Frontal cortex (tissue), 4 donors: ENCODE data around the gene UBE3D. TPM values are rescaled to one million over a fixed set of nuclear protein-coding genes. Genes with fewer than 3 reads are reported as not detected.
"Not testable (repeated sequence)": the region's sequence is repeated elsewhere in the genome, so short reads cannot be mapped to it uniquely, and the experiment has no call there.

Experiments used
- DNase-seq, 2 donors: peaks; one replicate each; pipeline ENCODE4 v3.0.0; 2012; ENCODE audit warnings: low spot score in 2 of 2
- FAIRE-seq: peaks from 2 replicates; lab custom pipeline; 2012; peaks lifted over from hg19 to GRCh38; lab: Jason Lieb, UNC
- total RNA-seq: library from RNA; depleted of rRNA; stranded (reverse); fragments of >200 nt; gene quantifications from one replicate; pipeline ENCODE4 v1.2.3, GENCODE V29; 2014
- donor health status: control.
- donor health status: control.
- donor health status: control.

The UBE3D gene
- total RNA-seq, 1 donor from 2014 or later = 24.9 TPM

DNA sequence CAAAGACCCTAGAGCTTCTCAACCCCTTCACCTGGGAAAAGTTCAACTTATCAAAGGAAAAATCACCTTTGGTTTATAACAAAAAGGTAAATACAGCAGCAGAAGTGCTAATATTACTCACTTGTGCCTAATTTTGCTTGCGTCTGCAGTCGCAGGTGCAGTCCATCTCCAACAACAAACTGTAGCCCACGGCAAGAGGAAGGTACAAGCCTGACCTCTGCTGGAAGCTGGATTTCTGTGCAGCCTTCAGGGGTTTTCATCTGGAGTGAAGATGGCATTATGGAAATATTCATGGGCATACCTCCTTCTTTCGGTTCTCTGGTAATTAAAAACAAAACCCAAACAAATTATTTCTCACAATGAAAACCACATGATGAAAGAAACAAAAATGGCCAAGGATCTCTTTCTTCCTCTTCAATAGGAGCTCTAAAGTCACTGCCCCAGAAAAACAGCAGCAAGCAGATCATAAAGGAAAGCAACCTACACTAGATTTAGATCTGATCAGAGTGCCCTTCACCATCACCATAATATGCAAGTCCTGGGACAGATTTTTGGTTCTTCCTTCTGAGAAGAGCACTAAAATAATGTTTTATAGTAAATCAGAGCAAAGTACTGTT lies 7.8 kb downstream of the UBE3D start:
- no peak for FAIRE-seq
- peak in 1 of 2 donors; percentile 28 for DNase-seq

DNA sequence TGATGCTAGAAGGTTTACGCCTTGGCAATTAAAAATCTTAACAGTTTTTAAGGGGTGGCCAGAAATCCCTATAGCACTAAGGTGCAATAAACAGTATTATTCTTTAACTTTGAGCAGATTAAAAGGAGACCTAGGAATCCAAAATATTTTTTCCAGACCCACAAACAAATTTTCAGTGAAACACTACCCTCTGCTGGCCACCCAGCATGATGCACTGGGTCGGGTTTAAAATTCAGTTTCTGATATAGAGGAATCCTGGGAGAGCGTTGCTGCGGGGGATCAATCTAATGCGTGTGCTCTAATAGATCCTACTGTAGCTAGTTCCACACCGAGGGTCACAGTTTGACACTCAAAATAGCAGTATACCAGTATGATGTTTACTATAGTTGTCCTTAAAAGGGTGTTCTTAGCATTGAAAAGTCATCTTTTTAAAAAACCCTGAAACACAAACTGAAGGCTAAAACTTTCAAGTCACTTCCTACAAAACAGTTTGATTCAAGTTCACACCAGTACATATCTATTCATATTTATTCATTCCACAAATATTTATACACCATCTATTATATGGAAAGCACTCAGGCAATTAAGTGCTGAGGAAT lies 10.2 kb downstream of the UBE3D start:
- FAIRE-seq (peak; percentile 45), DNase-seq (peak; percentile 26 to 38)

DNA sequence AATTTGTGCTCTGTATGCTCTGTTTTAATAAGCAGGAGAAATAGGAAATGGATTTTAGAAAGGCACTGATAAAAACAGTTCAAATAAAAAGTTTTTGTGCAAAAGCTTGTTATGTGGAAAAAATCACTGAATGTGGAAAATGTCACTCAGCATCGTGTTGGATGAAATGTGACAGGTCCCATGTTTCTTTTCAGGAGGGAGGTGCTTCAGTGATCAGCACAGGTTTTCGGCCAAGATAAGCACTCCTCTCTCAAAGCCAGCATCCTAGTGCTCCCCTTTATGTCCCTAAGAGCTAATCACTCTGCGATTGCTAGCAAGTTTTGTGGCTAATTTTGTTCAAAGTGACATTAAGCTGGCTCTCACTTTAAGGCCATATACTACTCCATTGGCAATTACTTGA lies 12.0 kb downstream of the UBE3D start:
- no peak for DNase-seq
- FAIRE-seq = no peak

DNA sequence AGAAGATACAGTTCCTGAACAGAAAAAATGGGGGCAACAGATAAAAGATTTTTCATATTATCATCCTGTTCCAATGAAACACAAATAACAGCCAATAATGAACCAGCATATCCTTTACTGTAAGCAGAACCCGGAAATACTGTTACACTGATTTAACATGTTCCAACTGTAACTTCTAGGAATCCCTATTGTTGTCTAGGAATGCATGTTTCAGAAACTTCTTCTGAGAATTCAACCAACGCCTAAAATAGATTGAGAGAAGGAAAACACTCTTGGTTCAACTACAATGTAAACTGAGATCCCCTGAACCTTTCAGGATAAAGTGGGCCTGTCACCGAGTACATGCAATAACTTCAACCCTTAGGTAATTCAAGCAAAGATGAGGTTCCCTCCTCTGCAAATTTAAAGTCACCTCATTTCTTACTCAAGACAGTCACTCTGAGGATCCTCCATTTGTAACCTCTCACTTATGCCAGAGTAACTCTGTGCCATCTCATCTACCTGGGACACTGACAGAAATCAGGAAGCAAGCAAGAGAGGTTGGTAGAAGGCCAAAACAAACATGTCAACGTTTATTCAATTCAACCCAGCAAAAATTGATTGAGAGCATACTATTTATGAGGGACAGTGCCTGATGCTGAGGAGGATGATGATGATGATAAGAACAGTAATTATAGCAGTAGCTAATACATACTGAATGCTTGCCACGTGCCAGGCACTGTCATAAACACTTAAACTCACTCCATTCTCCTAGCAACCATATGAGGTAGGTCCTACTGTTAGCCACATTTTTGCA lies 14.1 kb downstream of the UBE3D start:
- no peak for FAIRE-seq
- no peak for DNase-seq

DNA sequence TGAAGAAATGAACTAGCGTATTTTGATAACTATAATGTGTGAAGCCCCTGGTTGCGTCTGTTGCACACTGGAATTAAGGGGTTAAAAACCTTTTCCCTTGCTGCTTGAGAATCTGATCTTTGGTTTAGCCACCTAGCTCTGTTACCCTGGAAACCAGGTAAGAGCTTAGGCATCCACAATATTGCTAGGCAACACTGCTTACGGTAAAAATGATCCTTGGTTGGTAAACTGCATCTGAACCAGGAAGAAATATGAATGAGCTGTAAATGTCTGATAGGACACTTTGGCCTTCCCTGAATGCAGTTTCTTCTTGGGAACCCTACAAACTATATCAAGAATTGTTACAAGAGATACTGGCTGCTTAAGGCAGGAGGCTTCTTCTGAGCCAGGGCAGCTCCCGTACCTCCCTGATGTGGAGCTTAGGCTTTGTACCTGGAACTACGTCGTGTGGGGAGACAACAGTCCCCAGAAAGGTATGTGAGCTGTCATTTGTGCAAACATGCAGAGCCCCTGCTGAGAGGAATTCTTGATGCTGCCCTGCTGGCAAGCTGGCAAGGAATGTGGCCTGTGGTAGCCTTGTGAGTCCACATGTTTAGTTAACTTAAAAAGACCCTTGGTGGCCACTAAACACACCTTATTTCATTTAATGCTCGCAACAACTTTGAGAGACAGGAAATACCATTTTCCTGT lies 18.4 kb downstream of the UBE3D start:
- FAIRE-seq (no peak), DNase-seq (no peak)

DNA sequence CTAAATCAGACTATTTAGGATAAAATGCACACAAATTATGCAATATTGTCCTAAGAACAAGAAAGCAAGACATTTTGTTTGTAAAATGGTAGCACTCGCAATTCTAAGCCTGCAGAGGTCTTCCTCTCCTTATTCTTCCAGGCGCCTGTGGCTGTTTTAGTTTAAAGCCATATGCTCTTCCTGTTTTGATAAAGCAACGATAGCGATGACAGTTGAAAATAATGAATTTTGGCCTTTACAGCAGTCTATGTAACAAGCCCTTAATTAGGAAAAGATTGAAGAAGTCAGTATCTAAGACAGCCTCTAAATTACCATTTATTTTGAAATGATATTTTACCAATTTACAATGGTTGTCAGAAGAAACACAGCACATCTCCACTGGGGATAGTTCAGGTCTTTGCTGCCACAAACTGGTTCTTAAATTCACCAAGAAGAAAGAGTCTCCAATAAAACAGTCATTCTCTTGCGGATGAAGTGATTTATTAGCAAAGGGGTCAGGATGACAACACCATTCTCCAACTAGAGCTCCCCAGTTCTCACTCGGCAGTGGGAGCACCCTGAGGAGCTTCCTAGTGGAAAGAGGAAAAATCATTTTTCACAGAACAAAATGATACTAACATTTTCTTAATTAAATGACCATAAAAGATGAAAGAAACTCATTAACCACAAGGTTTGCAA lies 21.4 kb downstream of the UBE3D start:
- FAIRE-seq = no peak

DNA sequence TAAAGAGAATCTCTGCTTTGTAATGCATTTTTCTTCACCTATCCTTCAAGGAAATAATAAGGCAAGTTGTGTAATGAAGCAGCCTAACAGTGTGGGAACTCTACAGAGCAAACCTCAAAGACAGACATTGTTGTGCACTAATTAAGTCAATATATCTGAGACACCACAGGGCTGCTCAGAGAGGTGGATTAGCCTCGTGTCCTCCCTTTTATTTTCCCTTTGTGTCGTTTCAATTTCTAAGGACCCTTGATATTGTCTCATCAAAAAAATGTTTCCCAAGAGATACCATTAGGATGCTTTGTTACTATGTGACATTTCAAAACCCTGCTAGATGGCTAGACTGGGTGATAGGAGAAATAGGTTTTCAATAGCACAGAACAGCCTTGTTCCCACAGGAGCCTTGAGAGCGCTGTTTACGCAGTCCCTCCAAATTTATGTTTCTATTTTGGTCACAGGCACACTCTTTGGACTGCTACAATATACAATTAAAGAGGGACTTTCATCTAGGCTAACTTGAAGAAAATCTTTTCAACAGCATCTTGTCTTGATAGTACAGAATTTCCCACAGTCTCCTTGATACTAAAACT lies 23.1 kb downstream of the UBE3D start:
- no peak for FAIRE-seq
- no peak for DNase-seq

More for the DNA sequence above, 21.4 kb downstream of the UBE3D start:
- no peak for DNase-seq

DNA sequence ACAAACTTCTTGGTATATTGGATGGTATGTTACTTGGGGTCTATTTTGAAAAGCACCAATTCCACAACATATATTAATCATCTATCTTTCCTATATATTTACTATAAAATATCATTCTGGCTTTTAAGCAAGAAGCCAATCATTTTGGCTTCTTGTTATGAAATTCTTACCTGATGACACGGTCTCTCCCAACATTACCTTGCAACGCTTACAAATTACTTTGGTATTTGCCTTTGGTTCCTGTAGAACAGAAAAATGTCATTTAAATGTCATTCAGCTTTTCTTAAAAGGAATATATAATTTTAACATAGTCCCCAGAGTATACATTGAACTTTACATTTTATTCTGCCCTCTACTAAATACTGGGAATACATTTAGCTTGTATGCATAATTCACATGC lies 27.4 kb downstream of the UBE3D start:
- FAIRE-seq (no peak), DNase-seq (no peak)

DNA sequence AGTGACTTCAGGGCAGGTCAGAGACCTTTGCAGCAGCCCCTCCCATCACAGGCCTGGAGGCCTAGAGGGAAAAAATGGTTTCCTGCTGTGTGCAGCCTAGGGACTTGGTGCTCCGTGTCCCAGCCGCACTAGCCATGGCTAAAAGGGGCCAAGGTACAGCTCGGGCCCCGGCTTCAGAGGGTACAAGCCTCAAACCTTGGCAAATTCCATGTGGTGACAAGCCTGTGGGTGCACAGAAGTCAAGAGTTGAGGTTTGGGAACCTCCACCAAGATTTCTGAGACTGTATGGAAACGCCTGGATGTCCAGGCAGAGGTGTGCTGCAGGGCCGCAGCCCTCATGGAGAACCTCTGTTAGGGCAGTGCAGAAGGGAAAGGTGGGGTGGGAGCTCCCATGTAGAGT lies 34.0 kb downstream of the UBE3D start:
- FAIRE-seq (no peak), DNase-seq (no peak)

DNA sequence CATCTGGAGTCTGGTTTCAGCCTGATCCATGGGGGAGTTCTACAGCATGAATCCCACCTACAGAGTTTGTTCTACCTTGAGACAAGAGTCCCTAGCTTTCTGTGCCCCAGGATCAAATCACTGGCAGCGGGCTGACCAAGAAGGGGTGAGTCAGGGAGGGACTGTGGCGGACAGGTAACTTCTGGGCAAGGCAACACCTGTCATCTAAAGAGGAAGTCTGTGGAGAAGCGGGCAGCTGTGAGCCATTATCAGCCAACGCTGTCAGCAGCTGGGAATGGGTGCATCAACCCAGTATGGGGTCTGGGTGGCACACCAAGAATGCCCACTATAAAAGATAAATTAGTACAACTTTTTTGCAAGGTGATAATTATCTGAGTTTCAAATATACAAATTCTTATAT lies 45.9 kb downstream of the UBE3D start:
- no peak for FAIRE-seq
- DNase-seq = no peak

DNA sequence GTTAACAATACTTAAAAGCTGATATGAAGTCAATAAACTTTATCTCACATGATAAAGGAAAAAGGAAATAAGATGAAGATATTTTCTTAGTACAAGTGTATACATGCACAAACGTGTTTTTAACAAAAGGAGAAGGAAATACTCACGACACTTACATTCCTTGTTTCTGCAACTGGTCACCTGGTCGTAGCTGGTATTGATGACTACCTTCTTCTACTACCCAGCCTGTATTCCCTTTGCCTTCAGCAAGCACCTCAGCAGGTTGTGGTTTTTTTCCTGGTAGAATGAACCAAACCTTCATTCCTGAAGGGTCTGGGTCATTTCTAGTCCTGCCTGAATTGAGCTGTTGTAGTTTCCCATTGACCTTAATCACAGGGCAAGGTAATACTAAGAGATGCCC lies 54.5 kb downstream of the UBE3D start:
- DNase-seq, FAIRE-seq: not testable (repeated sequence)

DNA sequence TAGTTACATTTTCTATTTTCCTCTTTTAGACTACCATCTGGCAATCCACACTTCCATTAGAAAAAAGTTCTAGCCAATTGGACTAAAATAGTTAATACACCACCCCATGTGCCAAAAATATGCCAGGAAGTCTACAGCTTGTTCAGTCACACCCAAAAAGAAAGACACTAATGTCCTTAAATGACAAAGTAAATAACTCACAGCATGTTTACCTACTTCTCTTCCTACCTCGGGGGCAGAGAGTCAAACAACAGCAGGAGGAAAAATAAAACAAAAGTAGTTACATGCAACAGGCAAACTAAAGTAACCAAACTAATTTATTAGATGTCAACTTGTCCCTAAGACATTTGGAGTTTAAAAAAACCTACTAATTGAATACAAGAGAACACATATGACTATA lies 57.0 kb downstream of the UBE3D start:
- FAIRE-seq (no peak), DNase-seq (no peak)

DNA sequence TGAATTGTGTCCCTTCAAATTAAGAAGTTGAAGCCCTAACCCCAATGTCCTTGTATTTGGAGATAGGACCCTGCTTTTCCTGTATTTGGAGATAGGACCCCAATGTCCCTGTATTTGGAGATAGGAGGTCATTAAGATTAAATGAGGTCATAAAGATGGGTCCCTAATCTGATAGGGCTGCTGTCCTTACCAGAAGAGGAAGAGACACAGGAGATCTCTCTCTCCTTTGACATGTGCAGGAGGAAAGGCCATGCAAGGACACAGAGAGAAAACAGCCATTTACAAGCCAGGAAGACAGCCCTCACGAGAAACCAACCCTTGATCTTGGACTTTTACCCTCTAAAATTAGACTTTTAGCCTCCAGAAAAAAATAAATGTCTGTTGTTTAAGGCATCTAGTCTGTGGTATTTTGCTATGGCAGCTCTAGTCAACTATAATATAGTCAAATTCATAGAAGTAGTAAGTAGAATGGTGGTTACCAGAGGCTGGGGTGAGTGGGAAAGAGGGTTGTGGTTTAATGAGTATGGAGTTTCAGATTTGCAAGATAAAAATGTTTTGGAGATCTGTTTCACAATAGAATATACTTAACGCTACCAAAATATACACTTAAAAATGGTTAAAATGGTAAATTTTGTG lies 59.3 kb downstream of the UBE3D start:
- no peak for DNase-seq
- no peak for FAIRE-seq

DNA sequence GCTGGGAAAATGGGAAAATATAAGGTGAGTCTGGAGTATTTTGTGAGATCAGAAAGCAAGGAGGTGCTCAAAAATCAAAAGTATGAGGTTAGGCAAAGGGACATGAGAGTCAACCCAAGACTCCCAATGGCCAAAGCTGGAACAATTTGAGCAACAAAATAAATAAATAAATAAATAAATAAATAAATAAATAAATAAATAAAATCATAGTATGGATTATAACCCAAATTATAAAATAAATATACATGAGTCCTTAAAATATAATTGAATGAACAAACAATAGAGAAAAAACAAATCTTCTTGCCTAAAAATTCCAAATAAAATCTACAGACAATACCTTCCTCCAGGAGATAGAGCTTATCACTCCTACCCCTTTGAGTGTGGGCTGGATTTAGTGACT lies 69.5 kb downstream of the UBE3D start:
- FAIRE-seq = no peak

DNA sequence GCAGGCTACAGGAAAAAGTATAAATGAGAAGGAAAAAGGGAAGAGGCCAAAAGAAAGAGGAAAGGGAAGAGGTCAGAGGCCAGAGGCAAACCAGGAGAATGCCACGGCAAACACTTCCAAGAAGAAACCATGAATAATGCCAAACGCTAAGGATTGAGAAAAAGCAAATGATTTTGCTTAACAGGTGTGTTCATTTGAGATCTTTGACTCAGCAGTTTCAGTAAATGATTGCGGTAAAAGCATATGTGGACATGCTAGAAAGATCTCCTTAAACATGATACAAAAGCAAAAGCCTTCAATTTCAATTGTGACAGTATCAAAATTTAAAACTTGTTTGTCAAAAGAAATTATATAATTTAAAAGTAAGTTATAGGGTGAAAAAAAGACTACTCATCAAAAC lies 70.6 kb downstream of the UBE3D start:
- DNase-seq = no peak
- FAIRE-seq = no peak

More for the DNA sequence above, 69.5 kb downstream of the UBE3D start:
- no peak for DNase-seq

DNA sequence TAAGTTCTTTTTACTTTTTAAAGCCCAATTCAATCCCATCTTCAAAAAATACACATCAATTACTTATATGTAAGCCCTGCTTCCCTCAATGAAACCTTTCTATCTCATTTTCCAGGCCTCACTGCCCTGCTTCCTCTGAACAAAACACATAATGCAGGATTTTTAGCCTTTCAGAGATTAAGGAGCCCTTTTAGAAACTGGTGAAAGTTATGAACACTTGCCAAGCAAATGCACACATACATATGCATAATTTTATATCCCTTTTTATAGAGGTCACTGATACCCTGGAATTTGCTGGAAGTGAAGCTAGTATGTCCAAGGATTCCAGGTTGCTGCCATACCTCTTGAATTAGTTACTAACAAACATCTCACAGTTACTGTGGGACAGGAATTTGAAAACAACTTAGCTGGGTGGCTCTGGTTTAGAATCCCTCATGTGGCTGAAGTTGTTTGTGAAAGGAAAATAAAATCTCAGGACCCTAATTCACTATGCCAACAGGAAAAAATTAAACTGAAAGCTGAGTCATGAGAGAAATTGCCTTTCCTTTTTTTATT lies 75.8 kb downstream of the UBE3D start:
- DNase-seq = no peak
- no peak for FAIRE-seq

DNA sequence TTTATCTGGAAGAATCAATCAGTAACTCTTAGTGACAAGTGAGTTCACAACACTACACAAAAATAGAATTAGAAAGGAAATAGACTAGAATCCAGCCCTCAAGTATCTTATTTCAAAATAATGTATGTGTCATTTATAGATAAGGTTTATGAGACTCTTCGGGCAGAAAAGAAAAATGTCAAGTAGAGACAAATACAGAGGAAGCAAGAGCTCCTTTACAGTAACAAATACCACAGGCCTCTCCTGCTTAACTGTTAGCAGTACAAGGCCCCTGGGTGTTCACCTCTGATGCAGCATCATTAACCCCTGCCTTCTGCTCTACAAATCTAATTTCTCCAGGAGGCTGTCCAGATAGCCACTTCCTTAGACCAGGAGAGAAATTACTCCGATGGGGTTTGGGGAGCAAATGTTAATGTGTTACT lies 76.7 kb downstream of the UBE3D start:
- no peak for DNase-seq
- FAIRE-seq = no peak

DNA sequence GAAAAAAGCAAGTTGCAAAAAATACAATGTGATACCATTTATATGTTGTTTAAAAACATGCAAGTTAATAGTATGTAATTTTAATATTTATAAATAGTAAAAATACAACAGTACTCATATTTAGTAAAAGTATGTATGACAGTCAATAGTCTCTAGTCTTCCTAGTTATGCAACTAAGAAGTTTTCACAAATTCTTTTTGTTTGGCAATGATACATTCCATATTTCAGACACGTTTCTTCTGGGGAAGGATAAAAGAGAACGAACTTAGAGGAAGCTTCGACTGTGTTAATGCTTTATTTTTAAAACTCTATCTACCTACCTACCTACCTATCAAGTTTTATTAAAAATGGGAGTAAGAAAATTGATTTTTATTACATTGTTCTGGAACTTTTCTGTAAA lies 77.7 kb downstream of the UBE3D start:
- peak; percentile 63 for FAIRE-seq

DNA sequence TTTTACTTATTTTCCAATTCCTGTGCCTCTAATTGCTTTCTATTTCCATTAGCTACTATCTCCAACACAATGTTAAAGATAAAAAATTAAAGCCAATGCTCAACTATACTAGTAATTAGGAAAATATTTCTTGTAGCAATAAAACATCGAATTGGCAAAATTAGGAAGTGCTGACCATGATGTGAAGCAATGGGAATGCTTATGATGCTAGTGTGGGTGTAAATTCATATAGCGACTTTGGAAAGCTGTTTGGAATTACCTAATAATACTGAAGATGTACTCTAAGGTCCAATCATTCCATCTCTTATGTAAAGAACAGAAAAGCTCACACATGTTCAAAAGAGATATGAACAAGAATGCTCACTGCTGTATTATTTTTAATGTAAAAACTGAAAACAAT lies 78.2 kb downstream of the UBE3D start:
- FAIRE-seq (no peak), DNase-seq (no peak)

More for the DNA sequence above, 77.7 kb downstream of the UBE3D start:
- DNase-seq = no peak
